Measurements from ENCODE around the gene LSM7. TPM values are rescaled to one million over a fixed set of nuclear protein-coding genes. Genes with fewer than 3 reads are reported as not detected.

Gene LSM7
- total and polyA plus RNA-seq, 9 of the 15 experiments (the other 6 are each of a cell fraction or from before 2014, with no cell fraction given), result 40.5 to 690 (median 265) TPM

DNA sequence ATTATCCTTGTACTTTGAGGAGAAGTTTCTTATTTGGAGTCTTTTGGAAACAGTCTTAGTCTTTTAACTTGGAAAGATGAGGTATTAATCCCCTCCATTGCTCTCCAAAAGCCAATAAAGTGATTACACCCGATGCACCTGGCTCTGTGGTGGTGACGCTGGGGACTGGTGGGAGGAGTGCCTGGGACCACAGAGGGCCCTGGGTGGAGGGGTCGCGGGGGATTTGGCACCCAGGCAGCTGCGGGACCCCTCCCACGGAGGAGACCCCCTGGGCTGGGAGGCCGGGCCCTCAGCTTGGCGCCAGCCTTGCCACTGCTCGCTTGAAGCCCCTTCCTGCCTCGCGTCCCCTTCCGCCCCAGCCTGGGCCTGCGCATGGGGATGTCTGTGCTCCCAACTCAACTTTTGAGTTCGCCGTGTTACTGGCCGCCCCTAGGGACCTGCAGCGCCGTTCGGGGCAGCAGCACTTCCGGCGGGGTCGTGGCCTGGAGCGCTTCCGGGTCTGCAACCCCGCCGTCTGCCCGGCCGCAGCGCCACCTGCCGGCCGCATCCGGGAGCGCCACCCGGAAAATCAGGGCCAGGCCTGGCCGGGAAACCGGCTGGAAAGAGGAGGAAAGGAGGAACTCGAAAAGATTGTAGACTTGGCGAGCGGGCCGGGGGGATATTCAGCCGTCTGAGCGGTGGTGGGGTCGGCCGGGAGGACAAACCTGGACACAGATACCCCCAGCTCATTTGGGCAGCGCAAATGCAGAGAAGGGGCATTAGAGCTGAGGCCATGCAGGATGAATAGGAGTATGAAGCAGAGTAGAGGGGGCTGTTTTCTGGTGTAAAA, 54.8 kb downstream of the LSM7 start (continued):
- TF ChIP-seq JUN (IDR thresholded peaks at IDR 0.05; ENCODE audit: borderline replicate concordance, low read depth, low read length), result no peak; the same call in 1 of the 2 replicates
- TF ChIP-seq JUN (CRISPR knock-in tag; IDR thresholded peaks at IDR 0.05; ENCODE audit: borderline replicate concordance), result 0 out of 2 replicates have a peak, but pooled peaks have one; percentile 20
- peak; percentile 95 for TF ChIP-seq HCFC1 (IDR thresholded peaks at IDR 0.05; ENCODE audit: low read depth, low read length)
- TF ChIP-seq, protein P1, sequence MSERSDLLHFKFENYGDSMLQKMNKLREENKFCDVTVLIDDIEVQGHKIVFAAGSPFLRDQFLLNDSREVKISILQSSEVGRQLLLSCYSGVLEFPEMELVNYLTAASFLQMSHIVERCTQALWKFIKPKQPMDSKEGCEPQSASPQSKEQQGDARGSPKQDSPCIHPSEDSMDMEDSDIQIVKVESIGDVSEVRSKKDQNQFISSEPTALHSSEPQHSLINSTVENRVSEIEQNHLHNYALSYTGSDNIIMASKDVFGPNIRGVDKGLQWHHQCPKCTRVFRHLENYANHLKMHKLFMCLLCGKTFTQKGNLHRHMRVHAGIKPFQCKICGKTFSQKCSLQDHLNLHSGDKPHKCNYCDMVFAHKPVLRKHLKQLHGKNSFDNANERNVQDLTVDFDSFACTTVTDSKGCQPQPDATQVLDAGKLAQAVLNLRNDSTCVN (CRISPR knock-in tag; IDR thresholded peaks at IDR 0.05), result peak; percentile 19; the same call in 1 of the 2 replicates
- TF ChIP-seq SRF (CRISPR knock-in tag; IDR thresholded peaks at IDR 0.05), result peak in 1 of 2 experiments; percentile 66; a peak in 2 of 4 replicates
- TF ChIP-seq ZBTB17 (CRISPR knock-in tag; IDR thresholded peaks at IDR 0.05), result peak; percentile 87
- TF ChIP-seq GABPA (tag; conservative IDR thresholded peaks at IDR 0.05; ENCODE audit: low read depth), result peak; percentile 98
- TF ChIP-seq ZNF445 (CRISPR knock-in tag; IDR thresholded peaks at IDR 0.05; ENCODE audit: low read depth), result no peak
- TF ChIP-seq, protein P2, sequence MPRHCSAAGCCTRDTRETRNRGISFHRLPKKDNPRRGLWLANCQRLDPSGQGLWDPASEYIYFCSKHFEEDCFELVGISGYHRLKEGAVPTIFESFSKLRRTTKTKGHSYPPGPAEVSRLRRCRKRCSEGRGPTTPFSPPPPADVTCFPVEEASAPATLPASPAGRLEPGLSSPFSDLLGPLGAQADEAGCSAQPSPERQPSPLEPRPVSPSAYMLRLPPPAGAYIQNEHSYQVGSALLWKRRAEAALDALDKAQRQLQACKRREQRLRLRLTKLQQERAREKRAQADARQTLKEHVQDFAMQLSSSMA (CRISPR knock-in tag; IDR thresholded peaks at IDR 0.05), result peak; percentile 79; the same call in 1 of the 2 replicates
- TF ChIP-seq PRPF4 (IDR thresholded peaks at IDR 0.05; ENCODE audit: insufficient read depth, low read depth, low read length, poor library complexity, severe bottlenecking), result peak; percentile 36
- TF ChIP-seq RBM22 (IDR thresholded peaks at IDR 0.05; ENCODE audit: low read depth, low read length, poor library complexity, severe bottlenecking), result peak; percentile 98
- TF ChIP-seq, protein P3, sequence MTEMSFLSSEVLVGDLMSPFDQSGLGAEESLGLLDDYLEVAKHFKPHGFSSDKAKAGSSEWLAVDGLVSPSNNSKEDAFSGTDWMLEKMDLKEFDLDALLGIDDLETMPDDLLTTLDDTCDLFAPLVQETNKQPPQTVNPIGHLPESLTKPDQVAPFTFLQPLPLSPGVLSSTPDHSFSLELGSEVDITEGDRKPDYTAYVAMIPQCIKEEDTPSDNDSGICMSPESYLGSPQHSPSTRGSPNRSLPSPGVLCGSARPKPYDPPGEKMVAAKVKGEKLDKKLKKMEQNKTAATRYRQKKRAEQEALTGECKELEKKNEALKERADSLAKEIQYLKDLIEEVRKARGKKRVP (CRISPR knock-in tag; IDR thresholded peaks at IDR 0.05), result peak; percentile 12; the same call in 1 of the 2 replicates
- TF ChIP-seq XRCC5 (IDR thresholded peaks at IDR 0.05; ENCODE audit: low read depth, low read length), result peak; percentile 95
- TF ChIP-seq CHD2 (IDR thresholded peaks at IDR 0.05; ENCODE audit: low read depth, low read length), result 0 out of 2 replicates have a peak, but pooled peaks have one; percentile 13
- TF ChIP-seq, protein P4, sequence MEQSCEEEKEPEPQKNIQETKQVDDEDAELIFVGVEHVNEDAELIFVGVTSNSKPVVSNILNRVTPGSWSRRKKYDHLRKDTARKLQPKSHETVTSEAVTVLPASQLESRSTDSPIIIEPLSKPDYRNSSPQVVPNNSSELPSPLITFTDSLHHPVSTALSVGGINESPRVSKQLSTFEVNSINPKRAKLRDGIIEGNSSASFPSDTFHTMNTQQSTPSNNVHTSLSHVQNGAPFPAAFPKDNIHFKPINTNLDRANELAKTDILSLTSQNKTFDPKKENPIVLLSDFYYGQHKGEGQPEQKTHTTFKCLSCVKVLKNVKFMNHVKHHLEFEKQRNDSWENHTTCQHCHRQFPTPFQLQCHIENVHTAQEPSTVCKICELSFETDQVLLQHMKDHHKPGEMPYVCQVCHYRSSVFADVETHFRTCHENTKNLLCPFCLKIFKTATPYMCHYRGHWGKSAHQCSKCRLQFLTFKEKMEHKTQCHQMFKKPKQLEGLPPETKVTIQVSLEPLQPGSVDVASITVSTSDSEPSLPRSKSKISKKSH (CRISPR knock-in tag; IDR thresholded peaks at IDR 0.05), result 0 out of 2 replicates have a peak, but pooled peaks have one; percentile 7
- peak; percentile 99 for TF ChIP-seq GABPB1 (CRISPR knock-in tag; IDR thresholded peaks at IDR 0.05)
- TF ChIP-seq HMGN3 (IDR thresholded peaks at IDR 0.05; ENCODE audit: borderline replicate concordance, extremely low read depth, insufficient read length, low read depth, low read length), result peak; percentile 97
- peak; percentile 99 for TF ChIP-seq CCNT2 (IDR thresholded peaks at IDR 0.05; ENCODE audit: borderline replicate concordance, extremely low read depth, insufficient read length, low read depth, low read length)
- TF ChIP-seq SREBF1 (IDR thresholded peaks at IDR 0.05; ENCODE audit: borderline replicate concordance, low read depth, low read length), result 0 out of 2 replicates have a peak, but pooled peaks have one; percentile 49

Data from K562 (cell line).